Glutamatergic neuron (in vitro differentiated cells): ENCODE data around the gene SSUH2. TPM values are rescaled to one million over a fixed set of nuclear protein-coding genes. Genes with fewer than 3 reads are reported as not detected.

Experiments
- DNase-seq: peaks from one replicate; pipeline ENCODE4 v3.0.0; 2022
- H3K27ac Mint-ChIP-seq: one replicate; pipeline ENCODE4 v1.8.0; 2020; ENCODE audit warnings: mild to moderate bottlenecking, mixed read lengths, inconsistent platforms; ENCODE audit not compliant: unreplicated experiment
- H3K27me3 Mint-ChIP-seq: one replicate; pipeline ENCODE4 v1.8.0; 2020; ENCODE audit warnings: mild to moderate bottlenecking, moderate library complexity, mixed read lengths, inconsistent platforms; ENCODE audit not compliant: unreplicated experiment
- H3K36me3 Mint-ChIP-seq: one replicate; pipeline ENCODE4 v1.8.0; 2020; ENCODE audit warnings: mild to moderate bottlenecking, mixed read lengths, inconsistent platforms; ENCODE audit not compliant: unreplicated experiment
- H3K4me1 Mint-ChIP-seq: one replicate; pipeline ENCODE4 v1.8.0; 2020; ENCODE audit warnings: mild to moderate bottlenecking, low read depth, mixed read lengths, inconsistent platforms; ENCODE audit not compliant: unreplicated experiment
- H3K4me3 Mint-ChIP-seq: one replicate; pipeline ENCODE4 v1.8.0; 2020; ENCODE audit warnings: mild to moderate bottlenecking, mixed read lengths, inconsistent platforms; ENCODE audit not compliant: unreplicated experiment
- H3K9me3 Mint-ChIP-seq: one replicate; pipeline ENCODE4 v1.8.0; 2020; ENCODE audit warnings: mild to moderate bottlenecking, moderate library complexity, mixed read lengths, inconsistent platforms; ENCODE audit not compliant: unreplicated experiment
- total RNA-seq: library from RNA; stranded (reverse); fragmentation: NEBNext Ultra II Directional; extraction: Animal tissue kit (Norgen Biotek cat#: 25700); gene quantifications from one replicate; pipeline ENCODE4 v1.2.1, GENCODE V29; 2021; ENCODE audit not compliant: unreplicated experiment
- TF ChIP-seq, protein P1 (sequence below): fragments of 200-600 bp; sonication (generic); IDR thresholded peaks from one replicate; pipeline ENCODE4 v1.5.0; 2021; ENCODE audit not compliant: partially characterized antibody, unreplicated experiment

Gene SSUH2
- total RNA-seq, 1 donor from 2014 or later: 0.66 TPM

DNA sequence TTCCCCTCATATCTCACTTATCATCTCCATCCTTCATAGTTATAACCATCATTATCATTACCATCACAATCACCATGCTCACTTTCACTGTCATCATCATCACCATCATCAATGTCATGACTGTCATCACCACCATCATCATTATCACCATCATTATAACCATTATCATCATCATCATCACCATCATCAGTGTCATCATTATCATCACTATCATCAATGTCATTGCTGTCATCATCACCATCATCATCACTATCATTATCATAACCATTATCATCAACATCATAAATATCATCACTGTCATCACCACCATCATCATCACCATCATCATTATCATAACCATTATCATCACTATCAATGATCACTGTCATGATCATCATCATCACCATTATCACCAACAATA lies 44.1 kb downstream of the SSUH2 start:
- TF ChIP-seq, protein P1, sequence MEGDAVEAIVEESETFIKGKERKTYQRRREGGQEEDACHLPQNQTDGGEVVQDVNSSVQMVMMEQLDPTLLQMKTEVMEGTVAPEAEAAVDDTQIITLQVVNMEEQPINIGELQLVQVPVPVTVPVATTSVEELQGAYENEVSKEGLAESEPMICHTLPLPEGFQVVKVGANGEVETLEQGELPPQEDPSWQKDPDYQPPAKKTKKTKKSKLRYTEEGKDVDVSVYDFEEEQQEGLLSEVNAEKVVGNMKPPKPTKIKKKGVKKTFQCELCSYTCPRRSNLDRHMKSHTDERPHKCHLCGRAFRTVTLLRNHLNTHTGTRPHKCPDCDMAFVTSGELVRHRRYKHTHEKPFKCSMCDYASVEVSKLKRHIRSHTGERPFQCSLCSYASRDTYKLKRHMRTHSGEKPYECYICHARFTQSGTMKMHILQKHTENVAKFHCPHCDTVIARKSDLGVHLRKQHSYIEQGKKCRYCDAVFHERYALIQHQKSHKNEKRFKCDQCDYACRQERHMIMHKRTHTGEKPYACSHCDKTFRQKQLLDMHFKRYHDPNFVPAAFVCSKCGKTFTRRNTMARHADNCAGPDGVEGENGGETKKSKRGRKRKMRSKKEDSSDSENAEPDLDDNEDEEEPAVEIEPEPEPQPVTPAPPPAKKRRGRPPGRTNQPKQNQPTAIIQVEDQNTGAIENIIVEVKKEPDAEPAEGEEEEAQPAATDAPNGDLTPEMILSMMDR: no peak
- peaks cover 3% of the 10 kb centered on the region for H3K27me3 Mint-ChIP-seq
- peaks cover 3% of the 10 kb centered on the region for H3K9me3 Mint-ChIP-seq
- peaks cover 5% of the 10 kb centered on the region for H3K36me3 Mint-ChIP-seq
- no peak for DNase-seq
- no peak overlapping the region for H3K4me3 Mint-ChIP-seq
- no peak overlapping the region for H3K27ac Mint-ChIP-seq
- H3K4me1 Mint-ChIP-seq: peaks cover 10% of the 10 kb centered on the region

- DNase-seq: no peak
- H3K27me3 Mint-ChIP-seq: peaks cover 4% of the 10 kb centered on the region
- H3K9me3 Mint-ChIP-seq: peaks cover 3% of the 10 kb centered on the region
Observed at GRCh38 chr3:8599146-8599545, 45.5 kb downstream of the SSUH2 start.

GRCh38 chr3:8597219-8597853 lies 47.3 kb downstream of the SSUH2 start:
- no peak for DNase-seq
- Mint-ChIP-seq H3K4me3 (no peak overlapping the region), H3K27ac (no peak overlapping the region), H3K9me3 (peaks cover 3% of the 10 kb centered on the region), H3K36me3 (no peaks in the 10 kb centered on the region), H3K27me3 (peaks cover 4% of the 10 kb centered on the region), H3K4me1 (peaks cover 21% of the 10 kb centered on the region)
- TF ChIP-seq, protein P1: no peak

More at GRCh38 chr3:8599146-8599545, 45.5 kb downstream of the SSUH2 start:
- H3K4me3 Mint-ChIP-seq: no peak overlapping the region
- TF ChIP-seq, protein P1: no peak
- H3K4me1 Mint-ChIP-seq: peaks cover 18% of the 10 kb centered on the region
- peaks cover 5% of the 10 kb centered on the region for H3K36me3 Mint-ChIP-seq
- no peak overlapping the region for H3K27ac Mint-ChIP-seq

DNA sequence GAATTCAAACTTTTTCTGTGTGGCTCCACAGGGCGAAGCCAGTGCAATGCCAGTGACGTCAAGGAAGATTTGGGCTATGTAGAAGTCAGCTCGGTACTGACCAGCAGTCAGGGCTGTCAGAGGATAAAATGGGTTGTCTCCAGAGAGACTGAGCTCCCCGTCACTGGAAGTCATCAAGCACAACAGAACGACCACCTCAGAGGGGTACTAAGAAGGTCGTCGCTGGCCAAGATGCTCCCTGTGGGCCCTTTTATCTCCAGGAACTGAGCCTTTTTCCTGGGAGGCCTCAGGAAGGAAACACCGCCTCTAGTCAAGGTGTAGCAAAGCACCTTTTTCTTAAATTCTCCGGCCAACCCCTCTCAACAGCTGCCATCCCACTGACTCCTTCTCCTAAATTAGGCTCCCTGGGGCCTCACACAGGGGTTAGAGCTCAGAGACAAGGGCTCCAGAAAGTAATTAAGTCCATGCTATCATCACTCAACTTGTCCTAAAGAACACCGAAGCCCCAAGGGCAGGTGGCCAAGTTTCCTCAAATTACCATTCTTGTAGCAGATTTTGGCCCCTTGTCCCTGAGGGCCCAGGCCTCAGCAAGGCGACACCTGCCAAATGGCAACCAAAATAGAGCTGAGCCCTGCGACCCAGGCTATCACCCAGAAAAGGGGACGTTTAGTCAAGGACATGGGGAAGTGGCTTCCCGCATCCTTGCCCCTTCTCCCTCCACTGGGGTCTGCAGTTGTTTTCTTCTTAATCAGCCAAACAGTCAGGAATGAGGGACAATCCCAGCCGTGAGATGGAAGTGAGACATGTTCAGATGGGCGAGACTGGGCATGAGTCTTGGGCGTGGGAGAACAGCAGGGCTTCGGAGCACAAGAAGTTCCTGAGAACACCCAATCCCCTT lies 48.0 kb downstream of the SSUH2 start:
- Mint-ChIP-seq H3K27me3 (peaks cover 4% of the 10 kb centered on the region), H3K27ac (no peak overlapping the region), H3K4me3 (no peak overlapping the region), H3K9me3 (no peaks in the 10 kb centered on the region), H3K4me1 (peaks cover 21% of the 10 kb centered on the region), H3K36me3 (no peaks in the 10 kb centered on the region)
- TF ChIP-seq, protein P1: no peak
- DNase-seq: no peak

GRCh38 chr3:8595695-8596115 lies 48.9 kb downstream of the SSUH2 start:
- Mint-ChIP-seq H3K4me1 (peaks cover 21% of the 10 kb centered on the region), H3K36me3 (no peaks in the 10 kb centered on the region), H3K27me3 (peaks cover 4% of the 10 kb centered on the region), H3K9me3 (no peaks in the 10 kb centered on the region), H3K4me3 (no peak overlapping the region), H3K27ac (peak overlapping the region; percentile 31)
- no peak for DNase-seq
- TF ChIP-seq, protein P1: no peak
